GM10248 (cell line): Measurements from ENCODE around the gene HORMAD2.

Source experiments
- CTCF ChIA-PET: fragments of 300-600 bp; sonication (Branson Sonifier 250); formaldehyde crosslinking; extraction: SDS; loops from one replicate; lab custom pipeline; 2021; ENCODE audit warnings: antibody characterized with exemption; lab: Yijun Ruan, JAX
- POLR2A ChIA-PET: fragments of 350-650 bp; sonication (Branson Sonifier 250); formaldehyde crosslinking; extraction: SDS; loops from one replicate; lab custom pipeline; 2020; ENCODE audit warnings: antibody characterized with exemption; lab: Yijun Ruan, JAX
- DNase-seq: peaks from one replicate; pipeline ENCODE4 v3.0.0; 2012; ENCODE audit errors: extremely low spot score
- CTCF ChIP-seq: IDR thresholded peaks from 2 replicates; pipeline ENCODE4 v1.5.1; 2012; ENCODE audit warnings: mild to moderate bottlenecking, low read depth; ENCODE audit errors: extremely low read depth, missing control alignments, control extremely low read depth

HORMAD2 gene

GRCh38 chr22:30185549-30185948 lies 105.3 kb downstream of the HORMAD2 start:
- ChIA-PET CTCF (interaction anchor here (0.9 to 1.6 kb wide), 4 partner anchors 9 to 637 kb away, joined by 3 to 4 read pairs (median 3); no protein-coding TSS in a partner anchor), POLR2A (no interaction called here)
- DNase-seq = no peak
- no peak for TF ChIP-seq CTCF

GRCh38 chr22:30186041-30186440 lies 105.8 kb downstream of the HORMAD2 start:
- TF ChIP-seq CTCF = no peak
- CTCF ChIA-PET = interaction anchor here (0.9 to 1.6 kb wide), 4 partner anchors 10 to 638 kb away, joined by 3 to 4 read pairs (median 3); no protein-coding TSS in a partner anchor
- no peak for DNase-seq
- POLR2A ChIA-PET = no interaction called here

DNA sequence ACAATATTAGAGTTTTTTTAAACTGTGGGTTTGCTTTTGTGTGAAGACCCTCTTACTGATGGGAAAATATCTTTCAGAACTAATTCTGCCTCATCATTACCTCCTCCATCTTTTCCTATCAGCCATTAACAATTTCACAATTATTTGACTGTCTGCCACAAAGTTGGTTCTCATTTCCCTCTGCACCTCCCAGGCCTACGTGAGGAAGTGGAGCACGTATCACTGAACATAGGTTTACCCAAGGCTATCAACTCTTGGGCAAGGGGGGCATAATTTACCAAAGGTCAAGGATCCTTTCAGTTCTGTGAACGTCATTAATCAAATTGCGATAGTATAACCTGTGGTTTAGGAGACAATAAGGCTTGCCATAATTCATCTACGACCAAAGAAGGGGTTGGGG lies 106.2 kb downstream of the HORMAD2 start:
- CTCF ChIA-PET = interaction anchor here (1.5 kb wide), 1 partner anchor 638 kb away, joined by 3 read pairs; no protein-coding TSS in a partner anchor
- no peak for DNase-seq
- POLR2A ChIA-PET = no interaction called here
- no peak for TF ChIP-seq CTCF

DNA sequence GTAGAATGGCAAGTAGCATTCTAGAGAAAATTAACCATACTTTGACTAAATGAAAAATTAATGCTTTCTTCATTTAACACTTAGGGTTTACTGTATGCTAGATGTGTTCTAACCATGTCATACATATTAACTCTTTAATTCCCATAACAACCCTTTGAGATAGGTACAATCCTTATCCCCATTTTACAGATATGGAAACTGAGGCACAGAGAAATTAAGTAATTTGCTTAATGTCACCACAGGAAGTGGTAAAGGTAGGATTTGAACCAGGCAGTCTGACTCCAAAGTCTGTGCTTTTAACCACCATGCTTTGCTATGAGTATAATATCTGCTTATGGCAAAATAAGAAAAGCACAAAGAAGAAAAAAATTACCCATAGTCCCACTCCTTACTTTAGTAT lies 106.8 kb downstream of the HORMAD2 start:
- POLR2A ChIA-PET = no interaction called here
- TF ChIP-seq CTCF = no peak
- CTCF ChIA-PET = interaction anchor here (1.4 kb wide), 1 partner anchor 9 kb away, joined by 3 read pairs; no protein-coding TSS in a partner anchor
- DNase-seq = no peak

- ChIA-PET POLR2A (no interaction called here), CTCF (interaction anchor here (1.4 kb wide), 1 partner anchor 8 kb away, joined by 3 read pairs; no protein-coding TSS in a partner anchor)
- TF ChIP-seq CTCF = no peak
- DNase-seq = no peak
These were observed 107.5 kb downstream of the HORMAD2 start for GRCh38 chr22:30187529-30188407.

- POLR2A ChIA-PET = interaction anchor here (0.6 to 0.7 kb wide), 2 partner anchors 97 to 209 kb away, joined by 4 to 8 read pairs; no protein-coding TSS in a partner anchor
- no peak for DNase-seq
- TF ChIP-seq CTCF = no peak
- CTCF ChIA-PET = interaction anchor here (0.9 kb wide), 1 partner anchor 81 kb away, joined by 3 read pairs; no protein-coding TSS in a partner anchor
These were observed 108.6 kb downstream of the HORMAD2 start for GRCh38 chr22:30188911-30189310.
